GM19193 (cell line): ENCODE results near the gene SH3RF3.

Source experiments
- POLR2A ChIP-seq: IDR thresholded peaks from 4 replicates; pipeline ENCODE4 v1.6.1; 2011; ENCODE audit not compliant: insufficient read depth, insufficient read length; ENCODE audit errors: extremely low read depth

Gene SH3RF3

GRCh38 chr2:109349503-109350465 is 220.8 kb downstream of the SH3RF3 start:
- TF ChIP-seq POLR2A = no peak

GRCh38 chr2:109350526-109350925 is 221.5 kb downstream of the SH3RF3 start:
- no peak for TF ChIP-seq POLR2A

- TF ChIP-seq POLR2A = no peak
These were observed 222.3 kb downstream of the SH3RF3 start for GRCh38 chr2:109351164-109351756.

GRCh38 chr2:109352056-109352897 is 223.3 kb downstream of the SH3RF3 start:
- TF ChIP-seq POLR2A = no peak

- no peak for TF ChIP-seq POLR2A
These were observed 224.1 kb downstream of the SH3RF3 start for GRCh38 chr2:109352898-109353689.

GRCh38 chr2:109353806-109354745 is 225.1 kb downstream of the SH3RF3 start:
- TF ChIP-seq POLR2A = no peak

GRCh38 chr2:109355192-109355843 is 226.3 kb downstream of the SH3RF3 start:
- no peak for TF ChIP-seq POLR2A

GRCh38 chr2:109356324-109357035 is 227.5 kb downstream of the SH3RF3 start:
- TF ChIP-seq POLR2A = no peak

- no peak for TF ChIP-seq POLR2A
These were observed 235.2 kb downstream of the SH3RF3 start for GRCh38 chr2:109364217-109364616.

GRCh38 chr2:109365131-109365530 is 236.1 kb downstream of the SH3RF3 start:
- TF ChIP-seq POLR2A = no peak

GRCh38 chr2:109367683-109368082 is 238.7 kb downstream of the SH3RF3 start:
- TF ChIP-seq POLR2A = no peak

- no peak for TF ChIP-seq POLR2A
These were observed 239.8 kb downstream of the SH3RF3 start for GRCh38 chr2:109368798-109369197.
